LNCAP (cell line): ENCODE data around the gene LBHD2.

Experiments
- TF ChIP-seq, protein P1 (sequence below): fragments of 450-650 bp; IDR thresholded peaks from 2 replicates; pipeline ENCODE4 v1.5.1; 2017; ENCODE audit warnings: mild to moderate bottlenecking

The LBHD2 gene

DNA sequence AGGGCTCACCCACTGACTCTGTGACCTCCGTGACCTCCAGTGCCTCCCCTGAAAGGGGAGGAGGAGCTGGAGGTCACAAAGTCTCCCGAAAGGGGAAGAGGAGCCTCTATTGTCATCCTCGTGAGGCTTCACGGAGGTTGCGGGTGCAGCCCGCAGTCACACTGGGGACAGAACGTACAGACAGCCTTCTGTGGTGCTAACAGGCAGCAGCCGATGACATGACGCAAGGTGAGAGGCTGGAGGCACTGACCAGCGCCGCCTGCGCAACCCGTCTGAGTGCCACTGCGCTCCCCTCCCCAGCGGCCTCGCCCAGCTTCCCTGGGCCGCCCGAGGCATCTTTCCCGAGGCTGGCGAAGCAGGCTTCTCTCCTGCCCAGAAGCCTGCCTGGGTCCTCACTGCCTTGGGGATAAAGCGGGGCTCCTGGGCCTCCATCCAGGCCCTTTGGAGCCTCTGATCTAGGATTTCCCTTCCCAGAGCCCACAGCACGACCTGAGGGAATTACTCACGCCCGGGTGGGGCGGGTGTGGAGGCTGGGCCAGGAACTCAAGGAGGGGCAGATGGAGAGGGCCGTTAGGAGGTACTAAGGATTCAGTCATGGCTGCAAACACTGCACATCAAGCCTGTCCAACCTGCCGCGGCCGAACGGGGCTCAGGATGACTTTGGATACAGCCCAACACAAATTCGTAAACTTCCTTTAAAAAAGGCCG lies 12.3 kb upstream of the LBHD2 start:
- TF ChIP-seq, protein P1, sequence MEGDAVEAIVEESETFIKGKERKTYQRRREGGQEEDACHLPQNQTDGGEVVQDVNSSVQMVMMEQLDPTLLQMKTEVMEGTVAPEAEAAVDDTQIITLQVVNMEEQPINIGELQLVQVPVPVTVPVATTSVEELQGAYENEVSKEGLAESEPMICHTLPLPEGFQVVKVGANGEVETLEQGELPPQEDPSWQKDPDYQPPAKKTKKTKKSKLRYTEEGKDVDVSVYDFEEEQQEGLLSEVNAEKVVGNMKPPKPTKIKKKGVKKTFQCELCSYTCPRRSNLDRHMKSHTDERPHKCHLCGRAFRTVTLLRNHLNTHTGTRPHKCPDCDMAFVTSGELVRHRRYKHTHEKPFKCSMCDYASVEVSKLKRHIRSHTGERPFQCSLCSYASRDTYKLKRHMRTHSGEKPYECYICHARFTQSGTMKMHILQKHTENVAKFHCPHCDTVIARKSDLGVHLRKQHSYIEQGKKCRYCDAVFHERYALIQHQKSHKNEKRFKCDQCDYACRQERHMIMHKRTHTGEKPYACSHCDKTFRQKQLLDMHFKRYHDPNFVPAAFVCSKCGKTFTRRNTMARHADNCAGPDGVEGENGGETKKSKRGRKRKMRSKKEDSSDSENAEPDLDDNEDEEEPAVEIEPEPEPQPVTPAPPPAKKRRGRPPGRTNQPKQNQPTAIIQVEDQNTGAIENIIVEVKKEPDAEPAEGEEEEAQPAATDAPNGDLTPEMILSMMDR: no peak

- TF ChIP-seq, protein P1: no peak
These were observed 11.2 kb upstream of the LBHD2 start for GRCh38 chr14:103072595-103073366.

DNA sequence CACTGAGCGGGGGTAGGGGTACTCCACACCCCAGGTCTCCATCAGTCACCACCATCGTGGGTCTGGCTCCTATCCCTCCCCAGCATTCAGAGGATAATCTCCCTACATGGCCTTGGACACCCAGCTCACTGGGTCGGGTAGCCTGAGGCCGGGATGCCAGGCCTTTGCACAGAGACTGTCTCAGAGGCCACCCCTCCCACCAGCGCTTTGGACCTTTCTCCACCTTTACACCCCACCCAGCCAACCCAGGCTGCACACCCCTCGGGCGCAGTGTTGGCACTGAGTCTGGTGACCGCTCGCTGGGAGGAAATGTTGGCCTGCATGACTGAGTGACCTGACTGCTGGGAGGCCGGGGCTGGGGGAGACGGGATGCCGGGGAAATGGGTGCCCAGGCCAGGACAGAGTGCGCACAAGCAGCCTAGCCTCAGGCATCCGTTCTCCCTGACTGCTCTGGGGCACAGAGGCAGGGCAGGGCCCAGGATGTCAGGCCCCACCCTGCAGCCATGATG lies 10.6 kb upstream of the LBHD2 start:
- TF ChIP-seq, protein P1: no peak

DNA sequence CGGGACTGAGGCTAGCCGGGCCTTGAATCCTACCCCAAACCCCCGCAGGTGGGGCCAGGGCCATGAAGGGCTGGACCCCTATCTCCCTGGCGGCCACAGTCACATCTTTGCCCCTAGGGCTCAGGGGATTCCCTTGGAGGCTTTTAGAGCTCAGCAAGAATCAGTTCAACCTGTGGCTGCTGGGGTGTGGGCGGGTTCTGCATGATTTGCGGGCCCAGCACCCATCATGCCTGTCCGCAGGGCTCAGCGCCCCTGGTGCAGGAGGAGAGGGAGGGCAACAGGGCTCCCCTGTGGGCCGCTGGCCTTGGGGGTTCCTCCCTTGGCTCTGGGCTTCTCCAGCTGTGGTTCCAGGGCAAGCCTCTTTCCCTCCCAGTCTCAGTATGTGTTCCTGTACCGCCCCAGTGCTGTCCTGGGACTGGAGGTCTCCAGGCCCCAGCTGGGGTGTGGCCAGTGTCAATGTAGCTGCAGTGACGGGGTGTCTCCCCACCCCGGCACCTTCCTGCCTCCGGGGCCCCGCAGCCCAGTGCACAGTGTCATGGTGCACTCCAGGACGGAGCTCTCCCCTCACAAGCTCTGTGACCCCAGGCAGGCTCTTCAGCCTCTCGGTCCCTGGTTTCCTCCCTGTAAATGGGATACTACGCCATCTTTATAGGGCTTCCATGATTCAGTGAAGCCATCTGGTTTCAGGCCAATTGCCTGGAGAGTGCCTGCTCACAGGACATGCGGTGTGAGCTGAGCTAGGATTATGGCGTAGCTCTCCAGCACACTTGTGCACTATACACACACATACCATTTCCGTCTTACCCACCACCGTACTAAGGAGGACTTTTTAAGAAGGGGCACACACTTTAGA lies 9.9 kb upstream of the LBHD2 start:
- TF ChIP-seq, protein P1: no peak

DNA sequence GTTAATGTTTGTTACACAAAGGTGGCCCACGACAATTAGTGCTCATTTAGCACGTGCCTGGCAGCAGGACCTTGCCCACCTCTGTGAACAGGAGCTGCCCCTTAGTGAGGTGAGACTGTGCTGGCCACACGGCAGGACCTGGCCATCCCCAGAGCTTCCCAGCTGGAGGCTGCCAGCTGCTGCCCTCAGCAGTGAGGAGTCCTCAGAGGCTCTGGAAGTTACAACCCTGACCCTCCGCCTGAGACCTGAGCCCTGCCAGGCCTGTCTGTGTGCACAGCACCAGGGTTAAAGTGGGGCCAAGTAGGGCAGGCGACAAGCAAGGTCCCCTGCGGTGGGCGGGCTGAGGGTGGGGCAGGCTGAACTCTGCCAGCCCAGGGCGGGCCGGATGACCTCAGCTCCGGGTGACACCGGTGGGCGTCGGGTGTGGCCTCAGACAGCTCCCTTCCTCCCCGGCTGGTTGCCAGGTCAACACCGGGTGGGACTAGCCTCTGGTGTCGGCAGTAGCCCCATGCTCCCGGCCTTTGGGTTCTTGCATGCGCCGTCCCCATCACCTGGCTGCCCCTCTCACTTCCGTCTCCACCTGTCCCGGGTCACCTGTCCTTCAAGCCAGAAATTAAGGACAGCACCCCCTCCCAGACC lies 9.2 kb upstream of the LBHD2 start:
- TF ChIP-seq, protein P1: no peak

GRCh38 chr14:103078420-103078749 lies 5.6 kb upstream of the LBHD2 start:
- TF ChIP-seq, protein P1: peak; percentile 67
